Endothelial cell of umbilical vein (primary cell): ENCODE data around the gene LIN7A.

ENCODE experiments used
- CTCF ChIP-seq, 2 donors: IDR thresholded peaks; 1 replicate in 1 of 2; 2 replicates in 1 of 2; pipeline ENCODE4 v1.5.1; 2011; ENCODE audit warnings: low read length in 2 of 2, mild to moderate bottlenecking in 2 of 2, moderate library complexity in 2 of 2, control low read depth in 1 of 2, inconsistent platforms in 1 of 2, low read depth in 1 of 2; ENCODE audit not compliant: insufficient read depth in 1 of 2; ENCODE audit errors: extremely low read depth in 1 of 2
- POLR2A ChIP-seq: IDR thresholded peaks from 2 replicates; pipeline ENCODE4 v1.6.1; 2012; ENCODE audit warnings: low read depth, mild to moderate bottlenecking, control low read depth, low read length

GRCh38 chr12:80747800-80748199 is 189.9 kb downstream of the LIN7A start:
- TF ChIP-seq CTCF (IDR thresholded peaks at IDR 0.05; ENCODE audit: extremely low read depth in 1 of 2, insufficient read depth in 1 of 2, low read depth in 1 of 2, low read length in 2 of 2): no peak
- no peak for TF ChIP-seq POLR2A
